ENCODE measurements around the gene GNL3L. TPM values are rescaled to one million over a fixed set of nuclear protein-coding genes. Genes with fewer than 3 reads are reported as not detected.
"Not testable (repeated sequence)": the region's sequence is repeated elsewhere in the genome, so short reads cannot be mapped to it uniquely, and the experiment has no call there.

The GNL3L gene
- 34.9 and 42.2 TPM in 2 replicates for total RNA-seq (ENCODE audit: low replicate concordance)
- long read RNA-seq, transcript GNL3L-202 (16 exons, 2,135 nt), result minor isoform, 7 of 31 reads
- long read RNA-seq, transcript GNL3L-201 (16 exons, 2,357 nt), result major isoform, 9 of 31 reads
- long read RNA-seq, partial matches to known transcripts, result 9 of 31 reads
- long read RNA-seq, other reads (novel, unspliced or antisense), result 6 of 31 reads

GRCh38 chrX:54529552-54530356 lies at the start of gene GNL3L:
TSS of gene GNL3L (plus strand) at chrX:54530219. CDS start at chrX:54532567, 2,348 bp downstream.
- Mint-ChIP-seq H3K4me1 (ENCODE audit: unreplicated experiment) (peaks cover 13% of the 10 kb centered on the region), H3K9me3 (peaks cover 12% of the 10 kb centered on the region), H3K27ac (peak within 1 kb of the TSS; percentile 94), H3K27me3 (no peaks in the 10 kb centered on the region), H3K4me3 (peak within 1 kb of the TSS; percentile 95), H3K36me3 (peaks cover 6% of the 10 kb centered on the region)
- peak; percentile 80 for DNase-seq (ENCODE audit: extremely low spot score, unreplicated experiment)
- no peak for TF ChIP-seq CTCF (conservative IDR thresholded peaks at IDR 0.05)

- no peak for TF ChIP-seq CTCF (conservative IDR thresholded peaks at IDR 0.05)
- Mint-ChIP-seq H3K4me3 (no peak overlapping the region), H3K27me3 (no peaks in the 10 kb centered on the region), H3K36me3 (no peaks in the 10 kb centered on the region), H3K27ac (peak overlapping the region; percentile 61), H3K9me3 (no peaks in the 10 kb centered on the region), H3K4me1 (ENCODE audit: unreplicated experiment) (peaks cover 21% of the 10 kb centered on the region)
- no peak for DNase-seq (ENCODE audit: extremely low spot score, unreplicated experiment)
These were observed 47.0 kb upstream of the GNL3L start for GRCh38 chrX:54482839-54483593.

- no peak for TF ChIP-seq CTCF (conservative IDR thresholded peaks at IDR 0.05)
- H3K4me1 Mint-ChIP-seq (ENCODE audit: unreplicated experiment), result peaks cover 21% of the 10 kb centered on the region
- H3K4me3 Mint-ChIP-seq, result peak overlapping the region; percentile 65
- H3K36me3 Mint-ChIP-seq, result peaks cover 5% of the 10 kb centered on the region
- H3K9me3 Mint-ChIP-seq, result peaks cover 5% of the 10 kb centered on the region
- DNase-seq (ENCODE audit: extremely low spot score, unreplicated experiment), result no peak
- H3K27ac Mint-ChIP-seq, result peak overlapping the region; percentile 61
- H3K27me3 Mint-ChIP-seq, result no peaks in the 10 kb centered on the region
These were observed 46.1 kb upstream of the GNL3L start for GRCh38 chrX:54483946-54484345.

GRCh38 chrX:54484666-54485065 lies 45.4 kb upstream of the GNL3L start:
- DNase-seq (ENCODE audit: extremely low spot score, unreplicated experiment), result no peak
- Mint-ChIP-seq H3K36me3 (peaks cover 5% of the 10 kb centered on the region), H3K4me1 (ENCODE audit: unreplicated experiment) (peaks cover 17% of the 10 kb centered on the region), H3K4me3 (no peak overlapping the region), H3K27me3 (no peaks in the 10 kb centered on the region), H3K9me3 (peaks cover 5% of the 10 kb centered on the region), H3K27ac (no peak overlapping the region)
- no peak for TF ChIP-seq CTCF (conservative IDR thresholded peaks at IDR 0.05)

- not testable (repeated sequence) for H3K27ac Mint-ChIP-seq
These were observed 40.2 kb upstream of the GNL3L start for GRCh38 chrX:54489819-54490218.

More at GRCh38 chrX:54489819-54490218, 40.2 kb upstream of the GNL3L start:
- not testable (repeated sequence) for DNase-seq (ENCODE audit: extremely low spot score, unreplicated experiment); H3K27me3 Mint-ChIP-seq; H3K4me3 Mint-ChIP-seq; H3K9me3 Mint-ChIP-seq
- peaks cover 12% of the 10 kb centered on the region for H3K36me3 Mint-ChIP-seq
- H3K4me1 Mint-ChIP-seq (ENCODE audit: unreplicated experiment), result peaks cover 17% of the 10 kb centered on the region
